Measurements from ENCODE around the gene ADGRV1. TPM values are rescaled to one million over a fixed set of nuclear protein-coding genes. Genes with fewer than 3 reads are reported as not detected.
A peak's percentile ranks its signal among the peaks of the same experiment; 100 is the strongest.

The ADGRV1 gene
- total and polyA plus RNA-seq, 9 of the 15 experiments (the other 6 are each of a cell fraction or from before 2014, with no cell fraction given): 21.7 to 156 (median 58.2) TPM

GRCh38 chr5:90657788-90658187 lies 99.2 kb downstream of the ADGRV1 start (continued):
- TF ChIP-seq, protein P1, sequence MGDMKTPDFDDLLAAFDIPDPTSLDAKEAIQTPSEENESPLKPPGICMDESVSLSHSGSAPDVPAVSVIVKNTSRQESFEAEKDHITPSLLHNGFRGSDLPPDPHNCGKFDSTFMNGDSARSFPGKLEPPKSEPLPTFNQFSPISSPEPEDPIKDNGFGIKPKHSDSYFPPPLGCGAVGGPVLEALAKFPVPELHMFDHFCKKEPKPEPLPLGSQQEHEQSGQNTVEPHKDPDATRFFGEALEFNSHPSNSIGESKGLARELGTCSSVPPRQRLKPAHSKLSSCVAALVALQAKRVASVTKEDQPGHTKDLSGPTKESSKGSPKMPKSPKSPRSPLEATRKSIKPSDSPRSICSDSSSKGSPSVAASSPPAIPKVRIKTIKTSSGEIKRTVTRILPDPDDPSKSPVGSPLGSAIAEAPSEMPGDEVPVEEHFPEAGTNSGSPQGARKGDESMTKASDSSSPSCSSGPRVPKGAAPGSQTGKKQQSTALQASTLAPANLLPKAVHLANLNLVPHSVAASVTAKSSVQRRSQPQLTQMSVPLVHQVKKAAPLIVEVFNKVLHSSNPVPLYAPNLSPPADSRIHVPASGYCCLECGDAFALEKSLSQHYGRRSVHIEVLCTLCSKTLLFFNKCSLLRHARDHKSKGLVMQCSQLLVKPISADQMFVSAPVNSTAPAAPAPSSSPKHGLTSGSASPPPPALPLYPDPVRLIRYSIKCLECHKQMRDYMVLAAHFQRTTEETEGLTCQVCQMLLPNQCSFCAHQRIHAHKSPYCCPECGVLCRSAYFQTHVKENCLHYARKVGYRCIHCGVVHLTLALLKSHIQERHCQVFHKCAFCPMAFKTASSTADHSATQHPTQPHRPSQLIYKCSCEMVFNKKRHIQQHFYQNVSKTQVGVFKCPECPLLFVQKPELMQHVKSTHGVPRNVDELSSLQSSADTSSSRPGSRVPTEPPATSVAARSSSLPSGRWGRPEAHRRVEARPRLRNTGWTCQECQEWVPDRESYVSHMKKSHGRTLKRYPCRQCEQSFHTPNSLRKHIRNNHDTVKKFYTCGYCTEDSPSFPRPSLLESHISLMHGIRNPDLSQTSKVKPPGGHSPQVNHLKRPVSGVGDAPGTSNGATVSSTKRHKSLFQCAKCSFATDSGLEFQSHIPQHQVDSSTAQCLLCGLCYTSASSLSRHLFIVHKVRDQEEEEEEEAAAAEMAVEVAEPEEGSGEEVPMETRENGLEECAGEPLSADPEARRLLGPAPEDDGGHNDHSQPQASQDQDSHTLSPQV (IDR thresholded peaks at IDR 0.05): peak; percentile 43; the same call in 1 of the 2 replicates
- TF ChIP-seq DACH1 (IDR thresholded peaks at IDR 0.05; ENCODE audit: partially characterized antibody) (no peak), ZNF655 (CRISPR knock-in tag; IDR thresholded peaks at IDR 0.05) (no peak), PRMT5 (CRISPR knock-in tag; IDR thresholded peaks at IDR 0.05) (no peak), NCOA4 (IDR thresholded peaks at IDR 0.05; ENCODE audit: partially characterized antibody) (no peak), CCNT2 (IDR thresholded peaks at IDR 0.05; ENCODE audit: borderline replicate concordance, extremely low read depth, insufficient read length, low read depth, low read length) (no peak), ZNF311 (CRISPR knock-in tag; IDR thresholded peaks at IDR 0.05) (no peak), NR0B1 (IDR thresholded peaks at IDR 0.05; ENCODE audit: partially characterized antibody) (no peak), CAMTA2 (CRISPR knock-in tag; conservative IDR thresholded peaks at IDR 0.05) (no peak), ZBTB8A (IDR thresholded peaks at IDR 0.05; ENCODE audit: partially characterized antibody) (no peak), ZBTB1 (CRISPR knock-in tag; IDR thresholded peaks at IDR 0.05; ENCODE audit: borderline replicate concordance, low read depth) (no peak), SREBF2 (CRISPR knock-in tag; IDR thresholded peaks at IDR 0.05) (no peak), HNRNPK (IDR thresholded peaks at IDR 0.05; ENCODE audit: low read depth, low read length, poor library complexity, severe bottlenecking) (no peak), PTBP1 (IDR thresholded peaks at IDR 0.05; ENCODE audit: low read depth, low read length) (no peak)
- TF ChIP-seq, protein P2, sequence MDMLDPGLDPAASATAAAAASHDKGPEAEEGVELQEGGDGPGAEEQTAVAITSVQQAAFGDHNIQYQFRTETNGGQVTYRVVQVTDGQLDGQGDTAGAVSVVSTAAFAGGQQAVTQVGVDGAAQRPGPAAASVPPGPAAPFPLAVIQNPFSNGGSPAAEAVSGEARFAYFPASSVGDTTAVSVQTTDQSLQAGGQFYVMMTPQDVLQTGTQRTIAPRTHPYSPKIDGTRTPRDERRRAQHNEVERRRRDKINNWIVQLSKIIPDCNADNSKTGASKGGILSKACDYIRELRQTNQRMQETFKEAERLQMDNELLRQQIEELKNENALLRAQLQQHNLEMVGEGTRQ (CRISPR knock-in tag; IDR thresholded peaks at IDR 0.05): no peak
- TF ChIP-seq, protein P3, sequence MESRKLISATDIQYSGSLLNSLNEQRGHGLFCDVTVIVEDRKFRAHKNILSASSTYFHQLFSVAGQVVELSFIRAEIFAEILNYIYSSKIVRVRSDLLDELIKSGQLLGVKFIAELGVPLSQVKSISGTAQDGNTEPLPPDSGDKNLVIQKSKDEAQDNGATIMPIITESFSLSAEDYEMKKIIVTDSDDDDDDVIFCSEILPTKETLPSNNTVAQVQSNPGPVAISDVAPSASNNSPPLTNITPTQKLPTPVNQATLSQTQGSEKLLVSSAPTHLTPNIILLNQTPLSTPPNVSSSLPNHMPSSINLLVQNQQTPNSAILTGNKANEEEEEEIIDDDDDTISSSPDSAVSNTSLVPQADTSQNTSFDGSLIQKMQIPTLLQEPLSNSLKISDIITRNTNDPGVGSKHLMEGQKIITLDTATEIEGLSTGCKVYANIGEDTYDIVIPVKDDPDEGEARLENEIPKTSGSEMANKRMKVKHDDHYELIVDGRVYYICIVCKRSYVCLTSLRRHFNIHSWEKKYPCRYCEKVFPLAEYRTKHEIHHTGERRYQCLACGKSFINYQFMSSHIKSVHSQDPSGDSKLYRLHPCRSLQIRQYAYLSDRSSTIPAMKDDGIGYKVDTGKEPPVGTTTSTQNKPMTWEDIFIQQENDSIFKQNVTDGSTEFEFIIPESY (CRISPR knock-in tag; IDR thresholded peaks at IDR 0.05): no peak
- TF ChIP-seq, protein P4, sequence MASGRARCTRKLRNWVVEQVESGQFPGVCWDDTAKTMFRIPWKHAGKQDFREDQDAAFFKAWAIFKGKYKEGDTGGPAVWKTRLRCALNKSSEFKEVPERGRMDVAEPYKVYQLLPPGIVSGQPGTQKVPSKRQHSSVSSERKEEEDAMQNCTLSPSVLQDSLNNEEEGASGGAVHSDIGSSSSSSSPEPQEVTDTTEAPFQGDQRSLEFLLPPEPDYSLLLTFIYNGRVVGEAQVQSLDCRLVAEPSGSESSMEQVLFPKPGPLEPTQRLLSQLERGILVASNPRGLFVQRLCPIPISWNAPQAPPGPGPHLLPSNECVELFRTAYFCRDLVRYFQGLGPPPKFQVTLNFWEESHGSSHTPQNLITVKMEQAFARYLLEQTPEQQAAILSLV (tag; IDR thresholded peaks at IDR 0.05): no peak

Data from K562 (cell line).